ENCODE results near the gene RPAP3.
"Not testable (repeated sequence)": the region's sequence is repeated elsewhere in the genome, so short reads cannot be mapped to it uniquely, and the experiment has no call there.

RPAP3 gene

DNA sequence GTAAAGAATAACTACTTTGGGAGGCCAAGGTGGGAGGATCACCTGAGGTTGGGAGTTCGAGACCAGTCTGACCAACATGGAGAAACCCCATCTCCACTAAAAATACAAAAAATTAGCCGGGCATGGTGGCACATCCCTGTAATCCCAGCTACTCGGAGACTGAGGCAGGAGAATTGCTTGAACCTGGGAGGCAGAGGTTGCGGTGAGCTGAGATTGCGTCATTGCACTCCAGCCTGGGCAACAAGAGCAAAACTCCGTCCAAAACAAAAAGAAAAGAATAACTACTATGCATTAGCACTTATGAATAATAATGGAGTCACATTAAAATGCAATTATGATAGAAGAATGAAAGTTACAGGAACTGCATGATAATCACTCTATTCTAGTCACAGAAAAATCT, 37.9 kb downstream of the RPAP3 start:
- not testable (repeated sequence) for DNase-seq (ENCODE audit: low read depth)

GRCh38 chr12:47652521-47653234, 53.2 kb downstream of the RPAP3 start:
- no peak for DNase-seq (ENCODE audit: low read depth)

DNA sequence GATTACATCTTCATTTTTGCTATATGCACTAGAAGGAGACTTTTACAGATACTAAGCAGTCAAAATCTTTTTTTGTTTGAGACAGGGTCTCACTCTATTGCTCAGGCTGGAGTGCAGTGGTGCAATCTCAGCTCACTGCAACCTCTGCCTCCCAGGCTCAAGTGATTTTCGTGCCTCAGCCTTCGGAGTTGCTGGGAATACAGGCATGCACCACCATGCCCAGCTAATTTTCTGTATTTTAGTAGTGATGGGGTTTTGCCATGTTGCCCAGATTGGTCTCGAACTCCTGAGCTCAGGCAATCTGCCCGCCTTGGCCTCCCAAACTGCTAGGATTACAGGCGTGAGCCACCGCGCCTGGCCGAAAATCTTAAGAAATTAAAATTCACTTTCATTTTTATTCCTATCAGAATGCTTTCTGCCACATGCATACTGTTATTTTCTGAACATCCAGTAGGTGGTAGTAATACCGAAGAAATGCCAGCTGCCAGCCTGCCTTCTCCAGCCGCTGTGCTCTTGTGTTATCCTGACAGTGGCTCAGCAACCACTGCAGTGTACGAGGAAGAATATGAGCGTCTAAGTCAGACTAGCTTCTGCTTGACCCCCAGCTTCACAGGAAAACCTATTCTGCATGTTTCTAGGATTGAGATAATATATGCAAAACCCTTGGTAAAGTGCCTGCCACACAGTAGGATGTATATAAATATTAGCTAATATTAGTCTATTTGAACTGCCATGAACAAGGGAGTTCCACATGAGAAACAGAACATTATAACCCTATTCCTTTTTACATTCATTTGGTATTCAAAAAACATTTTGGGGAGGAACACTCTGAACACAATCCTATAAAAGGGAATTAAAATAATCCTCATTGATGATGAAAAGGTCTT, 54.2 kb downstream of the RPAP3 start:
- peak; percentile 63 for DNase-seq (ENCODE audit: low read depth)

DNA sequence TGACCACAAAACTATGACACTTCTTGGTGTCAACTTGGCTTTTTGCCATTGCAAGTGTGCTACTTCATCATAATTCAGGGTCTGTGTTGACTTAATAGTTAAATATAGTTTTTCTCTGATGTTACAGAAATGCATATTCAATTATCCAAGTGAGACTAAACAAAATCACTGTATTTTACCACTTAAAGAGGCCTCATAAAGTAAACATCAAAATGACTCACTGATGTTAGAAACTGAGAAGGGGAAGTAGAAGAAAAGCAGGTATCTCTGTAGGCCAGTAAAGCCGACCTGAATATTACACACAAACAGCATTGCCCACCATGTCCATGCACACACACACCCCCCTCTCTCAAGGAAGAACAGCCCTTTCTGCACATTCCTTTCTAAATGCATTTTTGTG, 55.4 kb downstream of the RPAP3 start:
- DNase-seq (ENCODE audit: low read depth) = no peak

DNA sequence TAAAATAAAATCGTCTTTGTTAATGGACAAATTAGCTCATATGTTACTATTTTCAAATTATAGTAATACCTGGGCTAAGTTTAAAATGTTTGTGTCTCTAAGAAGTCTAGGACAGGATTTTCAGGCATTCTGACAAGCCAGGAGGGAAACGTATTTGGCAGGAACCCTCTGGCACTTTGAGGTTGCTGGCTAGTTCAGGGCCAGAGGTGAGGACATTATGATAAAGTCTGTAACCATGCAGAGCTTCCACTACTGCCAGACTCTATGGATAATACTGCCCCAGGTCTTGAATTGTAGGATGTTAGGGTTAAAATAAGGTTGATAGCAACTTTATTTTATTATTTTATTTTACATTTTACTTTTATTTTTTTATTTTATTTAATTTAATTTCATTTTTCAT, 56.4 kb downstream of the RPAP3 start:
- DNase-seq (ENCODE audit: low read depth) = no peak

- DNase-seq (ENCODE audit: low read depth) = no peak
Measured at GRCh38 chr12:47648056-47648579, 57.7 kb downstream of the RPAP3 start.

DNA sequence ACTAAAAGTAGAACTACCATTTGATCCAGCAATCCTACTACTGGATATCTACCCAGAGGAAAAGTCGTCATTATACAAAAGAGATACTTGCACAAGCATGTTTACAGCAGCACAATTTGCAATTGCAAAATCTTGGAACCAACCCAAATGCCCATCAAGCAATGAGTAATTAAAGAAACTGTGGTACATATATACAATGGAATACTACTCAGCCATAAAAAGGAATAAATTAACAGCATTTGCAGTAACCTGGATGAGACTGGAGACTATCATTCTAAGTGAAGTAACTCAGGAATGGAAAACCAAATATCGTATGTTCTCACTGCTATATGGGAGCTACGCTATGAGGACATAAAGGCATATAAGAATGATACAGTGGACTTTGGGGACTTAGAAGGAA, 63.5 kb downstream of the RPAP3 start:
- DNase-seq (ENCODE audit: low read depth) = not testable (repeated sequence)

DNA sequence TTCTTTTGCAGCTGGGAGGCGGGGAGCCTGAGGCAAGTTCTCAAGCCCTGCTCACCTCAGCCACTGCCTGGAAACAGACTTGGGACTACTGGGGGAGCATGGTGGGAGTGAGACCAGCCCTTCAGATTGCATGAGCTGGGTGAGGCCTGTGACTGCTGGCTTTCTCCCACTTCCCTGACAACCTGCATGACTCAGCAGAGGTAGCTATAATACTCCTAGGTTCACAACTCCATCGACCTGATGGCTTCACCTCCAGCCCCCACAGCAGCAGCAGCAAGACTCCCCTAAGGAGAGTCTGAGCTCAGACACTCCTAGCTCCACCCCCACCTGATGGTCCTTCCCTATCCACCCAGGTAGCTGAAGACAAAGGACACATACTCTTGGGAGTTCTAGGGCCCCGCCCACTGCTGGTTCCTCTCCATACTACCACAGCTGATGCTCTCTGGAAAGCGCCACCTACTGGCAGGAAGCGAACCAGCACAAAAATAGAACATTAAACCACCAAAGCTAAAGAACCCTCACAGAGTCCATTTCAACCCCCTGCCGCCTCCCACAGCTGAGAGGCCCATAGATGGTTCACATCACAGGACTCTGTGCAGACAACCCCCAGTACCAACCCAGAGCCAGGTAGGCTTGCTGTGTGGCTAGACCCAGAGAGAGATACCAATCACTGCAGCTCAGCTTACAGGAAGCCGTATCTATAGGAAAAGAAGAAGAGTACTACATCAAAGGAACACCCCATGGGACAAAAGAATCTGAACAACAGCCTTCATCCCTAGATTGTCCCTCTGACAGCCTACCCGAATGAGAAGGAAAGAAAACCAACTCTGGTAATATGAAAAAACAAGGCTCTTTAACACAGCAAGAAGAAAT, 68.7 kb downstream of the RPAP3 start:
- no peak for DNase-seq (ENCODE audit: low read depth)

- DNase-seq (ENCODE audit: low read depth) = not testable (repeated sequence)
Measured at GRCh38 chr12:47635770-47636169, 70.1 kb downstream of the RPAP3 start.

- no peak for DNase-seq (ENCODE audit: low read depth)
Measured at GRCh38 chr12:47634127-47634526, 71.7 kb downstream of the RPAP3 start.

- no peak for DNase-seq (ENCODE audit: low read depth)
Measured at GRCh38 chr12:47621960-47622359, 83.9 kb downstream of the RPAP3 start.

DNA sequence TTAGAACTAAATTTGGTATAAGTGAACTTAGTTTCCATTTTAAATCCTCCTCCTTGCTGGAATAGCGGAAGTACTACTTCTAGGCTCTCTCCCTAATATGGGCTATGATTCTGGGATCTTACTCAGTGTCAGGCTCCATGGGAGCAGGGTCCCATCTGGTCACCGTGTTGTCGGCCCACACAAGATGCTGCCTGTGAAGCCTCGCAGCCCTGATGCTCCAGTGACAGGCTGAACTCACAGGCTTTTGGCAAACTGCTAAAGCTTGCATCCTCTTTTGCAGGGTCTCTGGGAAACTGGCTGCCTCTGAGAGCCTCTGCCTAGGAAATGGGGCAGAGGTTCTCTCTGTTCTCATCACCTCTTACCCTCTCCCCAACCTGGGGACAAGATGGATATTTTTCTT, 88.4 kb downstream of the RPAP3 start:
- no peak for DNase-seq (ENCODE audit: low read depth)

- DNase-seq (ENCODE audit: low read depth) = no peak
Measured at GRCh38 chr12:47616440-47616839, 89.4 kb downstream of the RPAP3 start.

- DNase-seq (ENCODE audit: low read depth) = no peak
Measured at GRCh38 chr12:47615711-47616110, 90.1 kb downstream of the RPAP3 start.

DNA sequence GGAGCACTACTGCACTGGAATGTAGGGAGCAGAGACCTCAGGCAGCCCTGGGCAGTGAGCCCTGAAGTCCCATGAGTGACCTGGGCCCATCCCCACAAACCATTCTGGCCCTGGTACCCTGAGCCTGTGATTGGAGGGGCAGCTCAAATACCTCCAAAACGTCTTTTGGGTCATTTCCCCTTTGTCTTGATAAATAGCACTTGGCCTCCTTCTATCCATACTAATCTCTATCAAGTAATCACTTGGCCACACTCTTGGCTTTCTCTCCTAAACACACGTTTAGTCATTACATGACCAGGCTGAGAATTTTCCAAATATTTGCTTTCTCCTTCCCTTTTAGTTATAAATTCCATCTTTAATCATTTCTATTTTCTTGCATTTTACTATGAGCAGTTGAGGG, 91.3 kb downstream of the RPAP3 start:
- DNase-seq (ENCODE audit: low read depth) = no peak

GRCh38 chr12:47612953-47613352, 92.9 kb downstream of the RPAP3 start:
- no peak for DNase-seq (ENCODE audit: low read depth)

GRCh38 chr12:47611906-47612305, 93.9 kb downstream of the RPAP3 start:
- DNase-seq (ENCODE audit: low read depth) = no peak
